Embryonic facial prominence (tissue), 1 donor: Measurements from ENCODE around the gene BRD4.

Experiments
- DNase-seq: peaks from one replicate; pipeline ENCODE4 v3.0.0-alpha.2; 2016; ENCODE audit errors: extremely low spot score

The BRD4 gene

GRCh38 chr19:15289673-15290072 is 42.7 kb downstream of the BRD4 start:
- DNase-seq = no peak

DNA sequence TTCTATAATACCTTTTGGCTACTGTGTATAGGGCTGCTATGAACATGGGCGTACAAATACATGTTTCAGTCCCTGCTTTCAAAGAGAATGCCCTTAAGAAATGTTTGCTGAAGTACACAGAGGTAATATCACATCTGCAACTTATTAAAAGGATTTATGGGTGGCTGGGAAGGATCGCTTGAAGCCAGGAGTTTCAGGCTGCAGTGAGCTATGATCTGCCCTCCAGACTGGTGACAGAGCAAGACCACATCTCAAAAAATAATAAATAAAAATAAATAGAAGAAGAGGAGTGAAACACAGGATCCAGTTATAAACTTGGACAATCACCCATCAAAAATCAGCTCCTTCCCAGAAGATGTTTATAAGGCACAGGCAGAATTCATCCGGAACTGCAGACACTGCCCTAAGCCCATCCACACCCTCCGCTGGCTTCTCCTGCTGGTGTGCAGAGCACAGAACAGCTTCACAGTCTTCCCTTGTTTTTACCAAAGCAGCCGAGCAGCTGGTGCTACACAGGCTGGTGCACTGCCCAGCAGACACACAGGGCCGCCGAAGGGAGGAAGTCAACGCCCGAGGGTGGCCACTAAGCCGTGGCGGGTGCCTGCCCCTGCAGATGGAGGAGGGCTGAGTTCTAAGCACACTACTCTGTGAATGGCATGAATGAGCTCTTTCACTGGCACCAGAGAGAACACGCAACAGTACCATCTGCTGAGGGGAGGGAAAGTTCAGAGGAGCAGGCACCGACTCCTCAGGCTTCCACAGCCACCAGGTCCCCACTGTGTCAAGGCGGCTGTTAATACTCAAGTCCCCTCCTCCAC is 44.0 kb downstream of the BRD4 start:
- DNase-seq = no peak

GRCh38 chr19:15287496-15287895 is 44.8 kb downstream of the BRD4 start:
- no peak for DNase-seq

- no peak for DNase-seq
Measured at GRCh38 chr19:15286688-15287365, 45.5 kb downstream of the BRD4 start.

DNA sequence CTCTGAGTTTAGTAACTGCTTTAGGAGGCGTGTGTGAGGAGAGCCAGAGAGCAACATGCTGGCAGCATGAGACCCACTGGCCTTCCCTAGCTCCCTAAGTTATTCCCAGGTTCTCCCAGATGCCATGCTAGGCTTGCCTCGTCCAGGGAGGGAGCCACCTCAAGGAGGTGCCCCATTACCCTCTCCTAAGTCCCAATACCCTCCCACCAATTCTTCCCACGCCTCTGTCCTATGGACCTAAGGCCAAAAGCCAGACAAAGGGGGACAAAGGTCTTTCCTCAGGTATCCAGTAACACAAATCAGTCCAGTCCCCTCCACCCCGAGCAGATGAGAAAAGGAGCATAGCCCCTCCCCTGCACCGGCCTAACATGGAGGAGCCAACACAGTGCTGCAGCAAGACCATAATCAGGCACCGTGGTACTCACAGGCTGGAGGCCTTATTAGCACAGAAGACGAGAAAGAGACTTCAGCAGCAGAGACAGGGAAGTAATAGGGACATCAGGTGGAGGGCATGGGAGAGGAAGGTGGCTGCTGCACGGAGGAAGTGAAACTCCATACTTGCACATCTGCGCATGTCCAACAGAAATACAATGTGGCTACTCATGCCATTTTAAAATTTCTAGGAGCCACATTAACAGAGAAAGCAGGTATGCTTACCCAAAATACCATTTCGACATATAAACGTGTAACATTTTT is 46.3 kb downstream of the BRD4 start:
- DNase-seq = no peak

DNA sequence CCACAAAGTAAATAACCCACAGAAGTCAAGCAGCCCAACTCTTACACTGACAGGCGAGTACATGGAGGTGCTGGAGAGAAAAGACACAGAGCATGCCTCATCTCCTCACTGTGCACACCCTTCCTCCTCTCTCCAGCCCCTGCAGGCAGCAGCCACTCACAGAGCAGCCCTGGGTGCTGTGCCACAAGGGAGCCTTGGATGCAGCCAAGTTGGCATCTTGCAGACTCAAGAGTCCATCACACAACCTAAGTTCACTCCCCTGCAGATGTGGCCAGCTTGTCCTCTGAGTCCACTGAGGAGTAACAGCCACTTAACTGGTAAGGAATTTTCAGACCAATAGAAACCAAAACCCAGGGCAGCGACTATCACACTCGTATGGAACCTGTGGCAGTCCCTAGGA is 47.4 kb downstream of the BRD4 start:
- no peak for DNase-seq

DNA sequence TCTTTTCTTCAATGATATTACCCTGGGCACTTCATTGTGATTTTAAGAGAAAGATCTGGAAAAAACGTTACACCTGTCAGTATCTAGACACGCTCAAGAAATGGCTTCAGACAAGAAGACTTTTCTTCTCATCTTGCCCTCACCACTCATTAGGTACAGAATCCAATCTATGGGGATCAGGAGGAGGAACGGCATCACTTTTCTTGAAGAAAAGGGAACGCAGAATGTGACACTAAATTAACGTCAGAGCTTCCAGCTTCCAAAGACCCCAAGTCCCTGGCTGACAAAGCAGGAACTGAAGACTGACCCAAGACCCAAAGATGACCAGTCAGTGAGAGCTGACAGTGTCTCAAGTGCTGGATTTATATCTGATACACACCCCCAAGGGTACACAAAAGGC is 48.2 kb downstream of the BRD4 start:
- no peak for DNase-seq

DNA sequence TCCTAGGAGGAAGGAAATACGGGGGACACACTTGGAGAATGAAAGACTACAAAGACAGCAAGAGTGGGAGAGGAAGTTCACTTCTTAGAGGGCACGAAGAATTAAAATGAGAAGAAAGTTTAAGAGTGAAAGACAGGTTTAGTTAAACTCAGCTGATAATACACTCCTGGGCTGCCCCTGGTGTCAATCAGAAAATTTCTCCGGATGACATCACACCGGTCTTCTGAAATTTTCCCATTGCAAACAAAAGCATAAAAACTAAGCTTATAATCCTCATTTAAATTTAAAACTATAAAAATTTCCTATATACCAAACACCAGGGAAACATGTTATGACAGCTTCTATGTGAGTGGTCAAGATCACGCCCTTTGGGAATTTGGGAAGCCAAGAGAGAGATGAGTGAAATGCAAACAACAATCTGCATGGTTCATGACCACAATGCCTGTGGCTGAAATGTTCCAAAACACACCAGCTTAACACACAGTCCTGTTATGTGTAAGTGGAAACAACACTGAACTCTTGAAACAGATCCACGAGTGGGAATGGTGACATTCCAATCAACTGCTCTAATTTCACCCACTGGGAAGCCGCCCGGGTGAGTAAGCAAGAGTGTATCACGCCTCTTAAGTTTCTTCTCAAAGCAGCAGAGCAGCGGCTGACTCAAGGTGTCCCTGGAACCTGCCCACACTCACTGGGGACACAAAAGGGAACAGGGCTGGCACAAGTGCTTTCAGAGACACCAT is 49.0 kb downstream of the BRD4 start:
- no peak for DNase-seq

GRCh38 chr19:15282311-15282705 is 50.0 kb downstream of the BRD4 start:
- DNase-seq = no peak

- DNase-seq = no peak
Measured at GRCh38 chr19:15280915-15281683, 51.2 kb downstream of the BRD4 start.

GRCh38 chr19:15280048-15280725 is 52.2 kb downstream of the BRD4 start:
- DNase-seq = no peak

DNA sequence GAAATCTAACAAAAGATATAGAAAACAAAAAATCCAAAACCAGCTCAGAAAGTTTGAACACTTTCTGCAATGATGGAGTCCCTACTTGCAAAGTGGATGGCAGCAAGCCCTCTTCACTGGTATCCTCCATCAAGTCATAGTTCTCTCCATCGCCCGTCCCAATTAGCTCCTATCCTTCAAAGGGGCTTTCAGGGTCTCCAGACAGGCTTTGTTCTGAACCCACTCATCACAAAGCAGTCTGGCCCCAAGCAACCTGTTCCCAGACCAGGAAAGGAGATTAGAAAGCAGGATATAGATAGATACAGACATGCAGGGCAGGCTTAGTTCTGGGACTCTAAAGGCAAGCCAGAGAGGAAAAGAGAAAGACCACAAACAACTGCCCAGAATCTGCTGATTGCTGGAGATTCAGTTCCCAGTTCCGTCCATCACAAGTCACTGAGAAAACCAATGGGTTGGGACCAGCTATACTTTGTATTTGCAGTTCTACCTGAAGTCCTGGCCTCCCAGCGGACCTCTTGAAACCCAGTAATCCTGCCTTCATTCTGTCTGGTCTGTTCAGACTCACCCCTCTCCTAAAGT is 52.9 kb downstream of the BRD4 start:
- no peak for DNase-seq

DNA sequence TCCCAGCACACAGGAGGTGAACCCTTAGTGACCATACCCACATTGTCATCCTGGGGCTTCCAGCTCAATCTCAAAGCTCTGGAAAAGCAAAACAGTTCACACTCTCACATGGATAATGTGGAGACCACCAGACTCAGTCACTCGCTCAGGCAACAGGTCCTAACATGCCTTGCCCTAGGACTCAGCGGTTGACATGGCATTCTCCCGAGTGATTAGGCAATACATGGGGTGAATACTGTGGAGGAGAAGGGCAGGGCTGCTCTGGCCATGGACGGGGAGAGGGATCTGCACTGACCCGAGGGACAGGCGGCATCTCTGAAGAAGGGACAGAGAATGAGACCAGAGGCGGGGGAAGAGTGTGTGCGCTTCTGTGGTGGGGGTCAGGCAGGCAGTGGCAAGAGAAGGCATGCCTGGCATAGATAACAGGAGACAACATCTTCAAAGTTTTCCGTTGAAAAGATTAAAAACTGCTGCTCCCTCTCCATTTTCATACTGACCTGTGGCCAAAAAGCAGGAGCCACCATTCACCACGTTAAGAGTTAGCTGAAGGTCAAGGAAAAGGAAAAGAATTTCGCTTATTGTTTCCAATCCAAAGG is 55.6 kb downstream of the BRD4 start:
- no peak for DNase-seq

DNA sequence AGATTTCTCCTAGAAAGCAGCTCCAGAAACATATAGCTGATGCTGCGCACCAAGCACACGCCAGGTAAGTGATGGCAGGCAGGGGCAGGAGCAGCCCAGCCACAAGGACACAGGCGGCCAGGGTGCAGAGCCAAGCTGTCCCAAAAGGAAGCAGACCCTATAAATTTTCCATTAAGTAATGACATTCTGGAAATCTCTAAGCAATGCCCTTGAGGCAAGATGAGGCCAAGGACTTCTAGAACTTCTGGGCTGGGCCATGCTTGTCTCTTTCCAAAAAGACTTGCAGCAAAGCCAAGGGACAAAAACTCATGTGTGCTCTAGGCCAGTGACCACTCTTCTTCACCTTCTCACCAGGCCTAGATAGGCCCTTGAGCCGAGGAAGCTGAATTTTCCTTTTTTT is 57.9 kb downstream of the BRD4 start:
- no peak for DNase-seq

- no peak for DNase-seq
Measured at GRCh38 chr19:15269806-15270205, 62.5 kb downstream of the BRD4 start.

DNA sequence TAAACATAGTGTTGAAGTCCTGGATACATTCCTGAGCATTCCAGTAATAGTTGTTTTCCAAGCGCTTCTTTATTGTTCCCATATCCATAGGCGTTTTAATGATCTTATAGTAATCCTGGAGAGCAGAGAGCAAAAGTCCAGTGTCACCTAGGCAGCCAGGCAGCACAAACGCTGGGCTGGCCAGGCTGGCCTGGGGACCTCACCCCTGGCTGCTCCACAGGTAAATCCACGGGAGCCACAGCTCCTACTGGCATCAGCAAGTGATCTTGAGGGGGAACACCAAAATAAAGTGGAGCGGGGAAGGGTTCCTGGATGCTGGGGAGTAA is 63.4 kb downstream of the BRD4 start:
- no peak for DNase-seq

DNA sequence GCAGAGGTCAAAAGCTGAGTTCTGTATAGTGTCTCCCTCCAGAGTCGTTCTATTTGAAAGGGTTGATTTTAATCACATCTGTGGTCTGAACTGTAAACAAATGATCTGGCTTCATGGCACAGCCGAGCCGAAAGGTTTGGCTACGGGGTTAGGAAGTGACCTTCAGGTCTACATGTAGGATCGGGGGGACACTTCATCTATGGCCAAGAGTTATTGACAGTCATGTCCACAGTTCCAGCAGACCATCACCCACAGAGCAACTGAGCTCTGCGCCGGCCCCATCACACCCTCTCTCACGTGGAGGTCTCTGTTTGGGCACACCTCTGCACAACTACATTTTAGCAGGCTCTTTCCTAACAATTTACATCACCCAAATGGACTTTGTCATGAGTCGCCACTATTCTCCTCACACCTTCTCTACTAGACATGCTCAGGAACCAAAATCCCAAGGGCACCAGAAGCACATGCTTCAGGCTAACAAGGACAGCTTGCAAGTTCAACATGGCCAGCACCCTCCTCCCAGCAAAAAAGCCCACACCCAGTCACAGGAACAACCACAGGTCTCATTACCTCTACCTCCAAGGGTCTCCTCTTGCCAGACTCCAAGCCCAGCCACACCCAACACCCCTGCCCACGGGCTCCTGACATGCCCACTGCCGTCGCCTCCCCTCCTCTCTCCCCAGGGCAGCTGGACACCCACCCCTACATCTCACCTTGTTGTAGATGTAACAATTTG is 64.0 kb downstream of the BRD4 start:
- no peak for DNase-seq

DNA sequence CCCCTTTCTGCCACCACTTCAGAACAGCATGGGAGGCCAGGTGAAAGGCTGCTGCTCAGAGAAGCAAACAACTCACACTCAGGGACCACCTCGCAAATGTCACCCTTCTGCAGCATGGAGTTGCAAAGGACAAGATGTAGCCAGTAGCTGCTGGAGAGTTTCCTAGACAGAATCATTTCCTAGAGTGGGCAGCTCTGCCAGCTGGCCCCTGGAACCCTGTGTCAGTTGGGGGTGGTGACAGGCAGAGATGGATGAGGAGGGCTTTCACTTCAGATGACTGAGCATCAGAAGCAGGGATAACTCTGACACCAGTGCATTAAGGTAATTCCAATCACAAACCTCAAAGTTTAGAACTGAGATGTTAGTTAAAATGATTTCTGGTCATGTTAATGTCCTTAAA is 65.7 kb downstream of the BRD4 start:
- DNase-seq = no peak

DNA sequence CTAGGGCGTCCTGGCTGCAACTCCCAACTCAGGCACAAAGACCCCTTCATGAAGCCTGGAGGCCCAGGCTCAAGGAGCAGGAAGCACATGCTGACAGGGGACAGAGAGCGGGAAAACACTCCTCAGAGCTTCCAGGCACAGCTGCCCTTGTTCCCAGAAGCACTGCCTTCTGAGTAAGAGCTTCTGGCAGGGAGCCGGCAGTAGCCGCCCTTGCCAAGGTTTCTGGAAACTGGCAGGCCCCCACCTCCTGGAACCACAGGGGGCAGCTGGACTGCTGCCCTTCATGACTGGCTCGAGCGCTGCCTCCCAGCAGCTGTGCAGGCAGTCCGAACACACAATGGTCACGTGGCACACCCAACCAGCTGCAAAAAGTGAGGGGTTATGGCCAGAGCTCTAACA is 66.5 kb downstream of the BRD4 start:
- DNase-seq = no peak
